Measurements from ENCODE around the gene GEMIN7. TPM values are rescaled to one million over a fixed set of nuclear protein-coding genes. Genes with fewer than 3 reads are reported as not detected.

Gene GEMIN7
- total and polyA plus RNA-seq, 2 of the 13 experiments (the other 11 are each of a cell fraction or from before 2014, with no cell fraction given) = 24.1 to 30.6 TPM

DNA sequence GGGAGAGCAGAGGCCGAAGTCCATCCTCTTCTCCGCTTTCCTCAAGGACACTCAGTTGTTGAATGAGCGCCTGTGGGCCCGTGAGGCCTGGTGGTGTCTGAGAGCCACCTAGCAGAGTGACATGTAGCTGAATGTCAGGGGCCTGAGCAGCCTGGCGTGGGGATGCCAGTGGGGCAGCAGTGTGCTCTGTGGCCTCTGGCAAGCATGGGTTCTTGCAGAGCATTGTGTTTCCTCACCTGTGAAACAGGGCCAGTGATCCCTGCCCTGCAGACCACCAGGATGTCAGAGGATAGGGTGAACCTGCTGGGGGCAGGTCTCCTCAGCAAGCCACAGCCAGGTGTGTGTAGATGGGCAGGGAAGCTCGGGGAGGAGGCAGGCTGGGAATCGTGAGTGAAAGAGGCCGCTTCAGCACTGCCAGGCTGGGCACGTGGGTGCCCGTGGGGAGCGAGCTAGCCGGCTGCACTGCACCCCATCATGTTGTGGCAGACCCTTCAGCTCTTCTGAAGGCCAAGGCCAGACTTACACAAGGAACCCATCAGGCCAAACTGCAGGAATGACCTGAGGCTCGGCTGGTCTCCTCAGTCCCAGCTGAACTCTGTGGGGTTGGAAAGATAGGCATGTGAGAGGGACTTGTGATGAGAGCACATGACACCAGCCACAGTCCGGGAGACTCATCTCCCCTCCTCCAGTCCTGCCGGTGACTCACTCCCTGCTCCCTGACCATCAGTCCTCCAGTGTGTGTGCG, 18.9 kb downstream of the GEMIN7 start (continued):
- TF ChIP-seq RARA (CRISPR knock-in tag; IDR thresholded peaks at IDR 0.05) (0 out of 2 replicates have a peak, but pooled peaks have one; percentile 27), MTF2 (CRISPR knock-in tag; IDR thresholded peaks at IDR 0.05; ENCODE audit: borderline replicate concordance) (no peak), MAFF (IDR thresholded peaks at IDR 0.05; ENCODE audit: low read depth, low read length) (no peak), NFE2L2 (IDR thresholded peaks at IDR 0.05; ENCODE audit: low read length) (no peak), ZNF484 (CRISPR knock-in tag; IDR thresholded peaks at IDR 0.05; ENCODE audit: borderline replicate concordance, low read depth) (no peak), ZNF343 (CRISPR knock-in tag; IDR thresholded peaks at IDR 0.05) (no peak), ZNF432 (CRISPR knock-in tag; IDR thresholded peaks at IDR 0.05; ENCODE audit: borderline replicate concordance) (no peak), ZC3H13 (CRISPR knock-in tag; IDR thresholded peaks at IDR 0.05) (0 out of 2 replicates have a peak, but pooled peaks have one; percentile 55), ZNF431 (CRISPR knock-in tag; IDR thresholded peaks at IDR 0.05; ENCODE audit: borderline replicate concordance, low read depth) (no peak), TCF7L2 (IDR thresholded peaks at IDR 0.05; ENCODE audit: low read depth, low read length) (no peak), ETV6 (CRISPR knock-in tag; conservative IDR thresholded peaks at IDR 0.05) (no peak), POLR2G (IDR thresholded peaks at IDR 0.05; ENCODE audit: low read depth, low read length) (peak; percentile 58), HNF4A (CRISPR knock-in tag; IDR thresholded peaks at IDR 0.05) (peak; percentile 91)
- TF ChIP-seq, protein P1, sequence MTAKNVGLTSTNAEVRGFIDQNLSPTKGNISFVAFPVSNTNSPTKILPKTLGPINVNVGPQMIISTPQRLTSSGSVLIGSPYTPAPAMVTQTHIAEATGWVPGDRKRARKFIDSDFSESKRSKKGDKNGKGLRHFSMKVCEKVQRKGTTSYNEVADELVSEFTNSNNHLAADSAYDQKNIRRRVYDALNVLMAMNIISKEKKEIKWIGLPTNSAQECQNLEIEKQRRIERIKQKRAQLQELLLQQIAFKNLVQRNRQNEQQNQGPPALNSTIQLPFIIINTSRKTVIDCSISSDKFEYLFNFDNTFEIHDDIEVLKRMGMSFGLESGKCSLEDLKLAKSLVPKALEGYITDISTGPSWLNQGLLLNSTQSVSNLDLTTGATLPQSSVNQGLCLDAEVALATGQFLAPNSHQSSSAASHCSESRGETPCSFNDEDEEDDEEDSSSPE (CRISPR knock-in tag; IDR thresholded peaks at IDR 0.05) = no peak; the same call in 1 of the 2 replicates
- TF ChIP-seq, protein P2, sequence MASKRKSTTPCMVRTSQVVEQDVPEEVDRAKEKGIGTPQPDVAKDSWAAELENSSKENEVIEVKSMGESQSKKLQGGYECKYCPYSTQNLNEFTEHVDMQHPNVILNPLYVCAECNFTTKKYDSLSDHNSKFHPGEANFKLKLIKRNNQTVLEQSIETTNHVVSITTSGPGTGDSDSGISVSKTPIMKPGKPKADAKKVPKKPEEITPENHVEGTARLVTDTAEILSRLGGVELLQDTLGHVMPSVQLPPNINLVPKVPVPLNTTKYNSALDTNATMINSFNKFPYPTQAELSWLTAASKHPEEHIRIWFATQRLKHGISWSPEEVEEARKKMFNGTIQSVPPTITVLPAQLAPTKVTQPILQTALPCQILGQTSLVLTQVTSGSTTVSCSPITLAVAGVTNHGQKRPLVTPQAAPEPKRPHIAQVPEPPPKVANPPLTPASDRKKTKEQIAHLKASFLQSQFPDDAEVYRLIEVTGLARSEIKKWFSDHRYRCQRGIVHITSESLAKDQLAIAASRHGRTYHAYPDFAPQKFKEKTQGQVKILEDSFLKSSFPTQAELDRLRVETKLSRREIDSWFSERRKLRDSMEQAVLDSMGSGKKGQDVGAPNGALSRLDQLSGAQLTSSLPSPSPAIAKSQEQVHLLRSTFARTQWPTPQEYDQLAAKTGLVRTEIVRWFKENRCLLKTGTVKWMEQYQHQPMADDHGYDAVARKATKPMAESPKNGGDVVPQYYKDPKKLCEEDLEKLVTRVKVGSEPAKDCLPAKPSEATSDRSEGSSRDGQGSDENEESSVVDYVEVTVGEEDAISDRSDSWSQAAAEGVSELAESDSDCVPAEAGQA (IDR thresholded peaks at IDR 0.05; ENCODE audit: low read depth) = no peak
- TF ChIP-seq, protein P2 (CRISPR knock-in tag; IDR thresholded peaks at IDR 0.05; ENCODE audit: borderline replicate concordance) = no peak
- TF ChIP-seq, protein P3, sequence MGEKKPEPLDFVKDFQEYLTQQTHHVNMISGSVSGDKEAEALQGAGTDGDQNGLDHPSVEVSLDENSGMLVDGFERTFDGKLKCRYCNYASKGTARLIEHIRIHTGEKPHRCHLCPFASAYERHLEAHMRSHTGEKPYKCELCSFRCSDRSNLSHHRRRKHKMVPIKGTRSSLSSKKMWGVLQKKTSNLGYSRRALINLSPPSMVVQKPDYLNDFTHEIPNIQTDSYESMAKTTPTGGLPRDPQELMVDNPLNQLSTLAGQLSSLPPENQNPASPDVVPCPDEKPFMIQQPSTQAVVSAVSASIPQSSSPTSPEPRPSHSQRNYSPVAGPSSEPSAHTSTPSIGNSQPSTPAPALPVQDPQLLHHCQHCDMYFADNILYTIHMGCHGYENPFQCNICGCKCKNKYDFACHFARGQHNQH (CRISPR knock-in tag; IDR thresholded peaks at IDR 0.05) = no peak
- TF ChIP-seq, protein P4, sequence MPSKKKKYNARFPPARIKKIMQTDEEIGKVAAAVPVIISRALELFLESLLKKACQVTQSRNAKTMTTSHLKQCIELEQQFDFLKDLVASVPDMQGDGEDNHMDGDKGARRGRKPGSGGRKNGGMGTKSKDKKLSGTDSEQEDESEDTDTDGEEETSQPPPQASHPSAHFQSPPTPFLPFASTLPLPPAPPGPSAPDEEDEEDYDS (CRISPR knock-in tag; IDR thresholded peaks at IDR 0.05) = no peak; the same call in 1 of the 2 replicates
